DMS 273 treated with DMSO at 0.1 percent for 48 hours (cell line): Measurements from ENCODE around the gene FHDC1.

Source experiments
- DNase-seq: peaks from one replicate; lab custom pipeline; 2025; lab: John Stamatoyannopoulos, UW

Gene FHDC1

GRCh38 chr4:152981278-152981677, 45.2 kb downstream of the FHDC1 start:
- no peak for DNase-seq

GRCh38 chr4:152981842-152982241, 45.7 kb downstream of the FHDC1 start:
- no peak for DNase-seq

- DNase-seq = no peak
Measured at GRCh38 chr4:152983221-152983620, 47.1 kb downstream of the FHDC1 start.

GRCh38 chr4:152983774-152984411, 47.8 kb downstream of the FHDC1 start:
- DNase-seq = no peak

GRCh38 chr4:152988721-152989553, 52.8 kb downstream of the FHDC1 start:
- DNase-seq = no peak

GRCh38 chr4:152989554-152989970, 53.4 kb downstream of the FHDC1 start:
- no peak for DNase-seq

- no peak for DNase-seq
Measured at GRCh38 chr4:152990471-152991131, 54.5 kb downstream of the FHDC1 start.

- DNase-seq = no peak
Measured at GRCh38 chr4:152991398-152991797, 55.3 kb downstream of the FHDC1 start.

- no peak for DNase-seq
Measured at GRCh38 chr4:152992027-152992426, 55.9 kb downstream of the FHDC1 start.

GRCh38 chr4:152992466-152992865, 56.3 kb downstream of the FHDC1 start:
- DNase-seq = no peak

- no peak for DNase-seq
Measured at GRCh38 chr4:152994038-152994437, 57.9 kb downstream of the FHDC1 start.

- no peak for DNase-seq
Measured at GRCh38 chr4:152996111-152996571, 60.0 kb downstream of the FHDC1 start.

GRCh38 chr4:152996672-152997071, 60.5 kb downstream of the FHDC1 start:
- DNase-seq = no peak

- no peak for DNase-seq
Measured at GRCh38 chr4:152997288-152997687, 61.2 kb downstream of the FHDC1 start.

GRCh38 chr4:152997771-152998487, 61.8 kb downstream of the FHDC1 start:
- no peak for DNase-seq

GRCh38 chr4:152998861-152999260, 62.7 kb downstream of the FHDC1 start:
- no peak for DNase-seq

GRCh38 chr4:152999346-153000075, 63.4 kb downstream of the FHDC1 start:
- peak; percentile 84 for DNase-seq

GRCh38 chr4:153000076-153000420, 63.9 kb downstream of the FHDC1 start:
- DNase-seq = no peak

- DNase-seq = no peak
Measured at GRCh38 chr4:153001626-153002025, 65.5 kb downstream of the FHDC1 start.

- no peak for DNase-seq
Measured at GRCh38 chr4:153002110-153002509, 66.0 kb downstream of the FHDC1 start.

GRCh38 chr4:153004081-153004850, 68.1 kb downstream of the FHDC1 start:
- DNase-seq = no peak
